Measurements from ENCODE around the gene YAP1. TPM values are rescaled to one million over a fixed set of nuclear protein-coding genes. Genes with fewer than 3 reads are reported as not detected.
A peak's percentile ranks its signal among the peaks of the same experiment; 100 is the strongest.

Gene YAP1
- total RNA-seq, 1 donor from 2014 or later, result 204 TPM

DNA sequence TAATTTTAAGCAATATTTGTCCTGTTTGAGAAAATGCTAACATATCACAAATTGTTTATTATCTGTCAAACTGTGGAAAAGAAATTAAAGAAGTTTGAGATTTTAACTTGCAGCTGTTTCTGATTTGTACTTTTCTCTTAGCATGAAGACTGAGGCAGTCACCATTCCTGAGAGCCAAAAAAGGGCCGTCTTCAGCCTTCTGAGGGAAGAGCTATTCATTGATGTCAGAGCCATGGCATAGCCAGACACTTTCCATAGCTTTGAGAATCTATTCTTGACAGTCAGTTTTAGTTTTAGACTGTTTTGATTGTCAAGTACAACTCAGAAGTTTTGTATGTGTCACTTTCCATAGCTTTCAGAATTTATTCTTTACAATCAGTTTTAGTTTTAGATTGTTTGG, 32.1 kb downstream of the YAP1 start:
- H3K4me3 Mint-ChIP-seq (ENCODE audit: low read depth), result no peak overlapping the region
- DNase-seq (ENCODE audit: low spot score, unreplicated experiment), result no peak
- H3K27ac Mint-ChIP-seq, result no peak overlapping the region
- TF ChIP-seq CTCF (IDR thresholded peaks at IDR 0.05; ENCODE audit: unreplicated experiment), result no peak
- no peaks in the 10 kb centered on the region for H3K27me3 Mint-ChIP-seq
- peaks cover 7% of the 10 kb centered on the region for H3K36me3 Mint-ChIP-seq (ENCODE audit: insufficient read depth)
- H3K9me3 Mint-ChIP-seq (ENCODE audit: low read depth), result no peaks in the 10 kb centered on the region
- peaks cover 55% of the 10 kb centered on the region for H3K4me1 Mint-ChIP-seq (ENCODE audit: low read depth)

DNA sequence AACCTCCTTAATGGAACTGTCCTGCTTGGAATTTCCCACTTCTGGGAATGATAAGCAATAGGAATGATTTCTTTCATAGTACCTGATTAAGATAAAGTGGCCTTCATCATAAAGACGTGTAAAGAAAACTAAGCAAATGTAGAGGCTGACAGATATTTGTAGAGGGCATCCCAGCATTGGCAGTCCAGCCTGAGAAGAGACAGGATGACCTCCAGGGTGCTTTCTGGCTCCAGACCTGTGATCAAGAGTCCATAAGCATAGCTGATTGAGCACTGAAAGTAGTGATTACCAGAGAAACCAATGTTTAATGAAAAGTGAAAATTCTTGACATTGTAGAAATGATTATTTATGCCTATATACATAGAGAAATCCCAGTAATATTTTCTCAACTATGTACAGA, 33.6 kb downstream of the YAP1 start:
- no peaks in the 10 kb centered on the region for H3K9me3 Mint-ChIP-seq (ENCODE audit: low read depth)
- H3K4me3 Mint-ChIP-seq (ENCODE audit: low read depth), result no peak overlapping the region
- DNase-seq (ENCODE audit: low spot score, unreplicated experiment), result no peak
- TF ChIP-seq CTCF (IDR thresholded peaks at IDR 0.05; ENCODE audit: unreplicated experiment), result no peak
- no peaks in the 10 kb centered on the region for H3K27me3 Mint-ChIP-seq
- peaks cover 6% of the 10 kb centered on the region for H3K36me3 Mint-ChIP-seq (ENCODE audit: insufficient read depth)
- H3K27ac Mint-ChIP-seq, result peak overlapping the region; percentile 38
- H3K4me1 Mint-ChIP-seq (ENCODE audit: low read depth), result peaks cover 44% of the 10 kb centered on the region

- Mint-ChIP-seq H3K4me1 (ENCODE audit: low read depth) (peaks cover 43% of the 10 kb centered on the region), H3K4me3 (ENCODE audit: low read depth) (no peak overlapping the region), H3K9me3 (ENCODE audit: low read depth) (no peaks in the 10 kb centered on the region), H3K27me3 (no peaks in the 10 kb centered on the region), H3K27ac (peak overlapping the region; percentile 15), H3K36me3 (ENCODE audit: insufficient read depth) (peaks cover 11% of the 10 kb centered on the region)
- TF ChIP-seq CTCF (IDR thresholded peaks at IDR 0.05; ENCODE audit: unreplicated experiment), result no peak
- DNase-seq (ENCODE audit: low spot score, unreplicated experiment), result no peak
Measured at GRCh38 chr11:102144357-102145355, 34.4 kb downstream of the YAP1 start.

- H3K4me3 Mint-ChIP-seq (ENCODE audit: low read depth), result no peak overlapping the region
- H3K9me3 Mint-ChIP-seq (ENCODE audit: low read depth), result no peaks in the 10 kb centered on the region
- H3K4me1 Mint-ChIP-seq (ENCODE audit: low read depth), result peaks cover 35% of the 10 kb centered on the region
- TF ChIP-seq CTCF (IDR thresholded peaks at IDR 0.05; ENCODE audit: unreplicated experiment), result no peak
- no peak overlapping the region for H3K27ac Mint-ChIP-seq
- no peaks in the 10 kb centered on the region for H3K27me3 Mint-ChIP-seq
- H3K36me3 Mint-ChIP-seq (ENCODE audit: insufficient read depth), result peaks cover 11% of the 10 kb centered on the region
- no peak for DNase-seq (ENCODE audit: low spot score, unreplicated experiment)
Measured at GRCh38 chr11:102147015-102147414, 36.8 kb downstream of the YAP1 start.

DNA sequence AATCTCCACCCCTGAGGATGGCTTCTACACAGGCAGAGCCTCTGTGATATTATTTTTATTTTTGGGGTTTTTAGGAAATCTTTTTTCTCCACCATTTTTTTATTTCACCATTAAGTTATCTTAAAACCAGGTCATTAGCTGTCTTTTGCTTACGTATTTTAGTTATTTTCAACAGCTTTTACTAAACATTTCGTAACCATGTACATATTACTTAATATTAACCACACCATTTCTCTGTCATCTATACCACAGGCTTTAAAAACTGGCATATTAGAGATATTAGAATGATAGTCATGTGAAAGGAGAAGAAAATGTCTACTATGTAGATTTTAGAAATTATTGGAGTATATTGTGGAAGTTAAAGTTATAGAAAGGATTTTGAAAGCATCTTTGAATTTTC, 37.4 kb downstream of the YAP1 start:
- Mint-ChIP-seq H3K9me3 (ENCODE audit: low read depth) (no peaks in the 10 kb centered on the region), H3K36me3 (ENCODE audit: insufficient read depth) (peaks cover 11% of the 10 kb centered on the region), H3K4me1 (ENCODE audit: low read depth) (peaks cover 36% of the 10 kb centered on the region), H3K4me3 (ENCODE audit: low read depth) (no peak overlapping the region), H3K27me3 (no peaks in the 10 kb centered on the region), H3K27ac (peak overlapping the region; percentile 21)
- no peak for TF ChIP-seq CTCF (IDR thresholded peaks at IDR 0.05; ENCODE audit: unreplicated experiment)
- DNase-seq (ENCODE audit: low spot score, unreplicated experiment), result no peak
